Stimulated activated naive B cell treated with anti-CD40 and anti-IgM and Interleukin-4, amounts not matched to agents 10 μg/mL and 1 μg/mL and 100 μg/mL, for 72 hours (primary cell): Measurements from ENCODE around the gene PTPRZ1.

Experiments used
- ATAC-seq, 2 donors: fragments of 150-1000 bp; cut with Tn5 transposase; replicated peaks; 2 replicates each; pipeline ENCODE4 v1.10.0; 2021; ENCODE audit warnings: moderate library complexity in 1 of 2
- DNase-seq: peaks from one replicate; pipeline ENCODE4 v3.0.0; 2021
- H3K27ac Mint-ChIP-seq: one replicate; pipeline ENCODE4 v1.8.0; 2022; ENCODE audit warnings: mild to moderate bottlenecking, mixed read lengths
- H3K27me3 Mint-ChIP-seq, 2 donors: one replicate each; pipeline ENCODE4 v1.8.0; 2022; ENCODE audit warnings: mixed read lengths in 2 of 2
- H3K36me3 Mint-ChIP-seq, 2 donors: one replicate each; pipeline ENCODE4 v1.8.0; 2022; ENCODE audit warnings: mixed read lengths in 2 of 2, mild to moderate bottlenecking in 1 of 2
- H3K4me1 Mint-ChIP-seq, 2 donors: one replicate each; pipeline ENCODE4 v1.8.0; 2022; ENCODE audit warnings: mixed read lengths in 2 of 2, mild to moderate bottlenecking in 1 of 2
- H3K4me3 Mint-ChIP-seq, 2 donors: one replicate each; pipeline ENCODE4 v1.8.0; 2022; ENCODE audit warnings: mild to moderate bottlenecking in 2 of 2, mixed read lengths in 2 of 2, moderate library complexity in 1 of 2
- H3K9me3 Mint-ChIP-seq, 2 donors: one replicate each; pipeline ENCODE4 v1.8.0; 2022; ENCODE audit warnings: mixed read lengths in 2 of 2, mild to moderate bottlenecking in 1 of 2

The PTPRZ1 gene

DNA sequence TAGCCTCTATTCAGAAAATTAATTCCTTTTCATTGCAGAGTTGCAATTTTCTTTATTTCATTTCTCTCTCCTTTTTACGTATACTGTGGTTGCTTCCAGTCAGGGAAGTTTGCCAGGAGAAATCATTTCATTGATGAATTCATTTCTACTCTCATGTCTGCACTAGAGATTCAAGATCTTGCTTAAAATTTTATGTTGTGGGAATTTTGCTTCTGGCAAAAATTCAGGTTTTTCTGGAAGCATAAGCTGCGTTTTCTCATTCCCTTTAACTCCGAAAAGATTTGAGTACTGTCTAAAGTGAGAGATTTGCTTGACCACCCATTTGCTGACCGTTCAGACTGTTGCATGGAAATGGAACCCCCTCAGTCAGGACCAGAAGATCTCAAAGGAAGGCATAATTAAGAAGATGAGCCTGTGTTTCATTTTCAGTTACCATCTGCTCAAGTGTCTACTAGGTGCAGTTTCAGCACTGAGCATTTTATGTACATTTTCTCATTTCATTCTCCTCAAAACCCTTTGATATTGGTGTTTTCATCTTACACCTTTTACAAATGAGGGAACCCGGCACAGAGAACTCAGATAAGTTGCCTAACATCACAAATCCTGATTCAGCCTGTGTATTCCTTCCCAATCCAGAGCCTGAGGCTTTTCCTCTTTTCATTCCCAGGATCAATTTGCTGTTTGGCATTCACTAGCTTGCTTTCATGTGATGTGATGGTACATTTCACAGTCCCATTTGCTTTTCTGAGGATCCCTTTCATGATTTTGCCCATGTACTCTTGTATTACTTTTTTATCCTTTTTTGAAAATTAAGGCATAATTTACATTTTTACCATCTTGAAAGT lies 3.9 kb downstream of the PTPRZ1 start:
- ATAC-seq (no peak), DNase-seq (no peak)
- no peaks in the 10 kb centered on the region for H3K36me3 Mint-ChIP-seq
- H3K27ac Mint-ChIP-seq, result no peak overlapping the region
- no peak overlapping the region for H3K4me3 Mint-ChIP-seq
- H3K4me1 Mint-ChIP-seq, result peaks cover 4 to 9% of the 10 kb centered on the region in 2 donors
- peaks cover 29 to 68% of the 10 kb centered on the region in 2 donors for H3K27me3 Mint-ChIP-seq
- H3K9me3 Mint-ChIP-seq, result no peaks in the 10 kb centered on the region

DNA sequence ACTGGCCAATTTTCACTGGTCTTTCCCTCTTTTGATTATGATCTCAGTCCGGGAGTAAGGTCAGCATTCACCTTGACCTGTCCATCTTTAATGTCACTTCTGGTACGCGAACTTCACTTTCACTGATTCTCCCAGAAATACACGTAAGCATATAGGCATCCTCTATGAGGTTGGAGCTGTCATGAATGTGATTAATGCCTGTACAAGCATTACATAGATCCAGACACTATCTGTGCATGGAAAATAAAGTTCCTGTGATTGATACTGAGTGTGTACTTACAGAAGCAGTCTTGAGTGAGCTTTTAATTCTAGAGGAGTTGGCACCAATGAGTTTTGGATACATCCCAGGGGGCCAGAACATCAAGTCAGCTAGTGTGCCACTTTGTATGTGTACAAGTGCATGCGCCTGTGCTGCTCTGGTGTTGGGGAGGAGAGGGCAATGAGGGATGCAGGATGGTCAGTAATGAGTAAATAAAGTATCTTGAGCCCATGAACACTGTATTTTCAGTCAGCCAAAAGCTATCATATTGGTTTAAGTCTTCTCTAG lies 6.0 kb downstream of the PTPRZ1 start:
- DNase-seq (no peak), ATAC-seq (no peak)
- Mint-ChIP-seq H3K9me3 (no peaks in the 10 kb centered on the region), H3K36me3 (no peaks in the 10 kb centered on the region), H3K27ac (no peak overlapping the region), H3K4me3 (no peak overlapping the region), H3K27me3 (peaks cover 12 to 47% of the 10 kb centered on the region in 2 donors), H3K4me1 (no peaks in the 10 kb centered on the region)

DNA sequence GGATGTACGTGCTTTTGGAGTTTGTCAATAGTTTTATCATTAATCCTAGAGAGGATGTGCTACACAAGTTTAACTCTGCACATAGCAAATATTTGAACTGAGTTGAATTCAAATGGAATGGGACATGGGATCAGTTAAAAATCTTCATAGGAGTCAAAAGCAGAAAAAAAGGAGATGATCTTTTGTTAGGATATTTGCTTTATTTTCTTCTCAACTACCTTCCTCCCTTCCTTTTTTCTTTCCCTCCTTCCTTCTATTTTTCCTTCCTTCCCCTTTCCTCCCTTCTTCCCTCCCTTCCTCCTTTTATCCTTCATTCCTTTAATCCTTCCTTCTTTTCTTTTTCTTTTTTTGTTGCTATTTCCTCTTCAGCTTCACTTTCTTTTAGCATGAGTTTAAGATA lies 6.6 kb downstream of the PTPRZ1 start:
- Mint-ChIP-seq H3K36me3 (no peaks in the 10 kb centered on the region), H3K4me3 (no peak overlapping the region), H3K9me3 (no peaks in the 10 kb centered on the region), H3K27ac (no peak overlapping the region), H3K4me1 (no peaks in the 10 kb centered on the region), H3K27me3 (peaks cover 7 to 42% of the 10 kb centered on the region in 2 donors)
- ATAC-seq, result no peak
- DNase-seq, result no peak

DNA sequence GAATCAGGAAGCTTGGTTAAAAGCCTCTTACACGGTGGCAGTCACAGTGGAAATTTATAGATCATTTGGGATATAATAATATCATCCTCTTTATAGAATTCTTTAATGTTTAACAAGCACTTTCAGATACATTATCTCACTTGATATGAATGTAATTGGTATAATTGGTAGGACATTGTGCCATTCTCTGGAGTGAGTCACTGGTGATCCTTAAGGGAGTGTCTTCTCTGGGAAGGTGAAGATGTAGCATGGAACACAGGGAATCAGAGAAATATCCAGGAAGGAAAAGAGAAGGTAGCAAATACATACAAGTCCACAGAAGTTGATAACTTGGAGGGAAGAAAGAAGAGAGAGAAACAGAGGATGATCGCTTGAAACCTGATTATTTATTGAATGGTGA lies 9.8 kb downstream of the PTPRZ1 start:
- DNase-seq (no peak), ATAC-seq (no peak)
- H3K36me3 Mint-ChIP-seq, result no peaks in the 10 kb centered on the region
- no peaks in the 10 kb centered on the region for H3K4me1 Mint-ChIP-seq
- H3K4me3 Mint-ChIP-seq, result no peak overlapping the region
- peaks cover 0 to 18% of the 10 kb centered on the region in 2 donors for H3K27me3 Mint-ChIP-seq
- no peak overlapping the region for H3K27ac Mint-ChIP-seq
- no peaks in the 10 kb centered on the region for H3K9me3 Mint-ChIP-seq

DNA sequence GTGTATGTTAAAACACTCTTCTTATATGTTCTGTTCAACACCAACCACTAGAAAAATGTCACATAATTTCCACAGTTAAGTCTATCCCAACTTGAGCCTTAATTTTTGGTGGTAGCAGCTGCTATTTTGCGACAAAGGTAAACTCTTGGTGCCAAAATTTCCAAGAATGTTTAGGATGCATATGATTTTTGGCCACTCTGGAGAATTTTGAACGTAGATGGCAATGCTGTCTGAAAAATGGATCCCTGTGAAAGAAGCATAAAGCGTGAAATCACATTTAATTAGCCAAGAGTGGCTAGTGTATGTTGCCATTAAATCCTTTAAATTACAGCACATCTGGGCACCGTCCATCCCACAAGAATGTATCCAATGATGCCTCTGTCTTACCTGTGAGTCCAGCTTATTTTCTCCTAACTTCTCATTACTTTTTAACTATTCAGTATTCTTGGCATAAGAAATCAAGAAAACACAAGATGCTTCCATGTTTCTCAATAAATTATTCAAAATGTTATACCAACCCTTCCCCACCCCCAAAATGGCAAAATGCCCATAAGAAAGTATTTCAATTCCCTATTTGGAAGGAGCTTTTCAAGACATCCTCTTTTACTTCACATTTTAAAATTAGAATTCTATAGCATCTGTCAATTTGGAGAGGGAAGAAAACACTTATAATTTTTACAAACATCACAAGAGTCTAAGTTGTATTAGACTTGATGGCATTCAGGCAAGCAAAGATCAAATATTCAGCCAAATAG lies 12.4 kb downstream of the PTPRZ1 start:
- H3K4me1 Mint-ChIP-seq, result no peaks in the 10 kb centered on the region
- H3K4me3 Mint-ChIP-seq, result no peak overlapping the region
- H3K27ac Mint-ChIP-seq, result no peak overlapping the region
- DNase-seq, result no peak
- peaks cover 0 to 1% of the 10 kb centered on the region in 2 donors for H3K27me3 Mint-ChIP-seq
- H3K9me3 Mint-ChIP-seq, result no peaks in the 10 kb centered on the region
- no peaks in the 10 kb centered on the region for H3K36me3 Mint-ChIP-seq
- no peak for ATAC-seq

DNA sequence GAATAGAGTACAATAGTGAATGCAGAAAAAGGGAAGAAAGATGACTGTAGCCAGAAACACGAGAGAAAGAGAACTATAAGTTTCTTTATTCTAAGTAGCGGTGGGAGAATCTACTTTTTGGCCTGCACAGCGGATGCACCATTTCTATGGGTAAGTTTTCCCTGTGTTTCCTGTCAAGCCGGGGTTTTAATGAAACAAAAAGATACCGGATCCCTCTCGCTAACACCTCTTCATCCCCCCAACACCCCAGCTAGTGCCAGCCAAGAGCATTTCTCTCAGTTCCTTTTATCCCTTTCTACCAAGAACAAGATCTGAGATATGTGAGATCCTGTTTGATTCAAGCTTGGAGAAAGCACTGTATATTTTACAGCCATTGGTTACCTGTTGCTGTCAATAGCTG lies 14.7 kb downstream of the PTPRZ1 start:
- Mint-ChIP-seq H3K4me3 (no peak overlapping the region), H3K9me3 (no peaks in the 10 kb centered on the region), H3K27ac (no peak overlapping the region), H3K27me3 (no peaks in the 10 kb centered on the region), H3K36me3 (no peaks in the 10 kb centered on the region), H3K4me1 (no peaks in the 10 kb centered on the region)
- DNase-seq (no peak), ATAC-seq (no peak)

DNA sequence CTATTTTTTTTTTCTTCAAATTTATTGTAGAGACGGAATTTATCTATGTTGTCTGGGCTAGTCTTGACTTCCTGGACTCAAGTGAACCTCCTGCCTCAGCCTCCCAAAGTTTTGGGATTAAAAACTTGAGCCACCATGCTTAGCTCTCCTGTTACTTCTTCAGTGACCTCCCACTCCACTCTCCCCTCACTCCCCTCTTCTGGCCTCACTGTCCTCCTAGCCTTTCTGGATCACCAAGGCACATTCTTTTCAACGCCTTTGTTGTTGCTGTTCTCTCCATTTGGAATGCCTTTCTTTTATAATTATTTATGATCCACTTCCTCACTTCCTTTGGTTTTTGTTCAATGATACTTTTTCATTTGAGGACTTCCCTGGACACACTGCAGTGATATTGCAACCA lies 17.9 kb downstream of the PTPRZ1 start:
- Mint-ChIP-seq H3K9me3 (no peaks in the 10 kb centered on the region), H3K27ac (no peak overlapping the region), H3K27me3 (no peaks in the 10 kb centered on the region), H3K4me3 (no peak overlapping the region), H3K4me1 (no peaks in the 10 kb centered on the region), H3K36me3 (no peaks in the 10 kb centered on the region)
- DNase-seq, result no peak
- no peak for ATAC-seq

DNA sequence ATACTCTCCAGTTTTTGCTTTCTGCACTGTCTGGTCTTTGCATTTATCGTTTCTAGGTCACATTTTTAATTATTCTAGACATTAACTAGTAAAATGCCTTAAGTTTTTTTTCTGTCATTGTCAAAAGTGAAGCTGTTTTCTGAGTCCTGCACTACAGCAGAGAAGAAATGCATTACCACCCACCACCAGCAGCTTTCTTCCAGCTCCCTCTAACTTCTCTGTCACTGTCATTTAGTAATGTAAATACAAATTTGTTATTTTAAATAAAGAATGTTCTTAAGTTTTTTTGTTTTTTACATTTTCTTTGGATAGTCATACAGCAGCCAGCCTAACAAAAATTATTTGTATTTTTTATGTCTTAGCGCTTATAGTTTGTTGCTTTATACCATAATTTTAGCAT lies 18.8 kb downstream of the PTPRZ1 start:
- Mint-ChIP-seq H3K27me3 (no peaks in the 10 kb centered on the region), H3K27ac (no peak overlapping the region), H3K9me3 (no peaks in the 10 kb centered on the region), H3K36me3 (no peaks in the 10 kb centered on the region), H3K4me1 (no peaks in the 10 kb centered on the region), H3K4me3 (no peak overlapping the region)
- DNase-seq (no peak), ATAC-seq (no peak)

DNA sequence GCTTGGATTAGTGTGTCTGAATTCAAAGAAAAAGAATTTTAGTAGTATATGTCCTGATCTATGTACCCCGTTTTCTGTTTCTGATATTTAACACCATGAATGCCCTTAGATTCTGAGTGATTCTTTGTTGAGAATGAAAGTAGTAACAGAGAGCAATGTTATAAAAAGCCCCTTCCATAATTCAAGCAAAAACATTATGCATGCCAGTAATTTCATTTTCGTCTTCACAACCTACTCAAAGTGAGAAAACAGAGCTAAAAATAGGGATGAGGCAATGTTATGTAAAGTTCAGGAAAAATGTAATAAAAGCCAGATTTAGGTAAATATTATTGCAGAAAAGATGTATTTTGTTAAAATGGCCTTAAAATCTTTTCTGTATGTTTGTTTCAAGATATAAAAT lies 28.1 kb downstream of the PTPRZ1 start:
- Mint-ChIP-seq H3K9me3 (no peaks in the 10 kb centered on the region), H3K27ac (no peak overlapping the region), H3K36me3 (no peaks in the 10 kb centered on the region), H3K4me3 (no peak overlapping the region), H3K4me1 (no peaks in the 10 kb centered on the region), H3K27me3 (no peaks in the 10 kb centered on the region)
- DNase-seq (no peak), ATAC-seq (no peak)

DNA sequence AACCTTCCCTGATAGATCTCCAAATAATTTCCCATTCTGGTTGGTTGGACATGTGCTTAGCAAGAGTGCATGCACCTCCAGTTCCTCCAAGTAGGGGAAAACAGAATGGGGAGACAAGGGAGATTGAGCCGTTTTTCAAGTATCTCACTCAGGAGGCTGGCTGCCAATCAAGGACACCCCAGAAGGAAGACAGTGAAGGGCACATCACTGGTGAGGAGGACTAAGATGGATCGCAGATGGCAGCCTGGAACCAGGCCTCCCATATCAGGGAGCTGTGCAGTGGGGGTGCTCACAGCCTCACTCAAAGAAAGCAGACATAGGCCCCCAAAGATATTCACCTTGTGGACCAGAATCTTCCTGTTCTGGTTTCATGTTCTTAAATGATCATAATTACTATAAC lies 31.2 kb downstream of the PTPRZ1 start:
- Mint-ChIP-seq H3K27ac (no peak overlapping the region), H3K4me1 (no peaks in the 10 kb centered on the region), H3K36me3 (no peaks in the 10 kb centered on the region), H3K4me3 (no peak overlapping the region), H3K9me3 (no peaks in the 10 kb centered on the region), H3K27me3 (no peaks in the 10 kb centered on the region)
- DNase-seq, result no peak
- ATAC-seq, result no peak

DNA sequence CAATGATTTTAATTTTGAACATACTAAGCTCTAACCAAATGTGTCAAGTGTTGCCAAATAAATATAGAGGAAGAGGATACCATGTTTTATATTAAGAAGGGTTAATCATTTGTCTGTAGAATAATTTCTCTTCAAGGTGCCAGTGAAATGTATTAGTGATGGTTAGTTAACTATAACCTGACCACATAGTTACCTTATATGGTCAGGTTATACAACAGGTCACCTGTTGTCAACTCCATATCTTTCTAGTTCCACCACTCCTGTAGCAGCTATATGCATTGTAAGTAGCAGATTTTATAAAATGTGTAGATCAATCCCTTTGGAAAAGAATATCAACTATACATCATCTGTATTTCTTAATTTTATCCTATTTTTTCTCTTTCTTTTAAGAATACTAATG lies 35.1 kb downstream of the PTPRZ1 start:
- Mint-ChIP-seq H3K27me3 (no peaks in the 10 kb centered on the region), H3K27ac (no peak overlapping the region), H3K4me3 (no peak overlapping the region), H3K36me3 (no peaks in the 10 kb centered on the region), H3K9me3 (no peaks in the 10 kb centered on the region), H3K4me1 (no peaks in the 10 kb centered on the region)
- DNase-seq, result no peak
- ATAC-seq, result no peak

DNA sequence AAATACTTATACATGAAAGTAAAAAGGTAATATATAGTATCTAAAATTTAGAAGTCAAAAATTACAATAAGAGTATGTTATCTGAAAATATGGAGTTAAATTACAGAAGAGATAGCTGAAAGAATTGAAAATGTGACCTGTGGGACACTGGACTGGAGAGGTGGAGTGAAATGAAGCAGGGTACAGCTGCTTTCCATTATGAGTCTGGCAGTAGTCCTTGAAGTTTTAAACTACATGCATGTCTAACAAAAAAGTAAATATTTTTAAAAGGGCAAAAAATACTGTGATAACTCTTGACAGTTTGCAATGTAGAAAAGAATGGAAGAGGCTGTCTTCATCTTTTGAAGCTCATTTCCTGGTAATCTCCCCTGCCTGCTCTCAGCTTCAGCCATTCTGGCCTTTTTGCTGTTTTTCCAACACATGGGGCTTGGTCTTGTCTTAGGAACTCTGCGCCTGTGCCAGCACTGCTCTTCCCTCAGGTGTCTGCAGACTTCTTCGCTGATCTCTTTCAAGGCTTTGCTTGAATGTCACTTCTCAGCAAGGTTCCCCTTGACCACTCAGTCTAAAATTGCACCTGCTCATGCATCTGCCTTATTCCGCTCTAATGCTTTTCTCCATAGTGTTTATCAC lies 36.9 kb downstream of the PTPRZ1 start:
- no peaks in the 10 kb centered on the region for H3K9me3 Mint-ChIP-seq
- H3K27ac Mint-ChIP-seq, result no peak overlapping the region
- H3K27me3 Mint-ChIP-seq, result no peaks in the 10 kb centered on the region
- no peak for DNase-seq
- no peak for ATAC-seq
- H3K4me1 Mint-ChIP-seq, result no peaks in the 10 kb centered on the region
- H3K4me3 Mint-ChIP-seq, result no peak overlapping the region
- H3K36me3 Mint-ChIP-seq, result no peaks in the 10 kb centered on the region

DNA sequence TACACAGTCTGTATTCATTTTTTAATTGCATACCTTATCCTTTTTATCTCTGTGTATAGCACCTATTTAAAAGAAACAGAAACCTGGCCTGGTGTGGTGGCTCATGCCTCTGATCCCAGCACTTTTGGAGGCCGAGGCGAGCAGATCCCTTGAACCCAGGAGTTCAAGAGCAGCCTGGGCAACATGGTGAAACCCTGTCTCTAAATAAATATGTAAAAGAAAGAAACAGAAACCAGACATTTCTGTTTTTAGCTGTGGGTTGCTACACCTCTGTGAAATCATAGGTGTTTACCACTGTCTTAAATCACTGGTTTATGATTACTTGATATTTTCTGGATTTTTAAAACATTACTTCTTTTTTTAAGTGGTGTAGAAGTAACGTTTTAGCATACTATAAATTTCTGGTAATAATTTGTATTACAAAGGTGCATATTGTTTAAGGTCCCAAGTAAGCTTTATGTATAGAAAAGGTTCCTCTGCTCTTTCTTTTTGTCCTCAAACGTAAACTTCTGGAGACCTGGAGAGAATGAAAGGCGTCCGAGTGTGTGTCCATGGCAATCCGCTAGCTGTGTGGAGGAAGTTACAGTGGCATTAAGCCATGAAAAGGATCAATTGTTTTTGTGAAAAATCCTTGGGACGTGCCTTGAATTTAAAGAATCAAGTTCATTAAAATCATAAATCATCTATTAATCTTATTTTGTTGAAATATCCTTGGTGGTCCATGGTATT lies 41.1 kb downstream of the PTPRZ1 start:
- Mint-ChIP-seq H3K27ac (no peak overlapping the region), H3K4me3 (no peak overlapping the region), H3K4me1 (no peaks in the 10 kb centered on the region), H3K9me3 (no peaks in the 10 kb centered on the region), H3K36me3 (no peaks in the 10 kb centered on the region), H3K27me3 (no peaks in the 10 kb centered on the region)
- DNase-seq, result no peak
- no peak for ATAC-seq

DNA sequence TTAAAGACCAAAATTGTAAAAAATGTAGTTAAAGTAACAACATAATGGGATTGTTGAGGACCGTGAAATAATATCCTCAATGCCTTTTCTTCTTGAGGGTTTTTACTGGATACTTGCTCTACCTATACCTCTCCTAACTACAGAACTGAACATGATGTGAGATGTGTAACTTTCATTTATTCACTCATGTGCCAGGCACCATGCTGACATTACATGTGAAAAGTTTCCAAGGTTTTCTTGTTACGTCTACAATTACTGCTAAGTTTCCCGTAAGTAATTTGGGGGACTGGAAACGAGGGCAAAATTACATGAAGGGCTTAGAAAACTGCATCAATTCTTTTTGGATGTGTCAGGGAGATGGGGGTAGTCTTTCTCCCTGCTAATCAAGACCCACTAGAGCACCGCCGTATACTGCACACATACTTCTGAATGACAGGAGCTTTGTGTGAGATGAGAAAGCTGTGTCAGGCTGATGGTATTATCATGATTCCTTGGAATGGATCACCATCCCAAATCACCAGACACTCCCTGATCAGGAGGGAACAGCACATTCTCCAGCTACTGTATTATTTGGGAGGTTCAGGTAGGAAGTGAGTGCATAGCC lies 41.8 kb downstream of the PTPRZ1 start:
- H3K4me1 Mint-ChIP-seq, result no peaks in the 10 kb centered on the region
- no peak for DNase-seq
- no peaks in the 10 kb centered on the region for H3K36me3 Mint-ChIP-seq
- no peaks in the 10 kb centered on the region for H3K27me3 Mint-ChIP-seq
- no peaks in the 10 kb centered on the region for H3K9me3 Mint-ChIP-seq
- H3K27ac Mint-ChIP-seq, result no peak overlapping the region
- ATAC-seq, result no peak
- H3K4me3 Mint-ChIP-seq, result no peak overlapping the region
